NCI-H2227 (cell line): ENCODE data around the gene SAXO2.
"Not testable (repeated sequence)": the region's sequence is repeated elsewhere in the genome, so short reads cannot be mapped to it uniquely, and the experiment has no call there.

ENCODE experiments used
- DNase-seq: peaks from one replicate; lab custom pipeline; 2025; ENCODE audit not compliant: unreplicated experiment; lab: John Stamatoyannopoulos, UW

SAXO2 gene

DNA sequence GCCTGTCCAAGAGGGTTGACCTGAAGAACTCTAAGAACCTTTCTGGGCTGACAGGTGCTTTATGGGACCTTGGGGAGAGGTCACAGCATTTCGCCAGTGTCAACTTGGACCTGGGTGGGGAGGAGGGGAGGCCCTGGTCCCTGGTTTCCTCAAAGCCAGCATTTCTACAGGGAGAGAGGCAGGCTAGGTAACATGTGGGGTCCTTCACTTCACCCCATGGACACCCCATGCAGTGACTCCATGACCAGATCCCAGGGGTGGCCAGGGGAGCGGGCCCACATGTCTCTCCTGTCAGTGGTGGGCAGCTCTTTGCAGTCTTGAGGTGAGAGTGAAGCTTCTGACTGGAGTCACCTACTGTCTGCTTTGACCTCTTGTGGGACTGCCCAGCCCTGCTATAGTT, 50.8 kb downstream of the SAXO2 start:
- DNase-seq, result no peak

DNA sequence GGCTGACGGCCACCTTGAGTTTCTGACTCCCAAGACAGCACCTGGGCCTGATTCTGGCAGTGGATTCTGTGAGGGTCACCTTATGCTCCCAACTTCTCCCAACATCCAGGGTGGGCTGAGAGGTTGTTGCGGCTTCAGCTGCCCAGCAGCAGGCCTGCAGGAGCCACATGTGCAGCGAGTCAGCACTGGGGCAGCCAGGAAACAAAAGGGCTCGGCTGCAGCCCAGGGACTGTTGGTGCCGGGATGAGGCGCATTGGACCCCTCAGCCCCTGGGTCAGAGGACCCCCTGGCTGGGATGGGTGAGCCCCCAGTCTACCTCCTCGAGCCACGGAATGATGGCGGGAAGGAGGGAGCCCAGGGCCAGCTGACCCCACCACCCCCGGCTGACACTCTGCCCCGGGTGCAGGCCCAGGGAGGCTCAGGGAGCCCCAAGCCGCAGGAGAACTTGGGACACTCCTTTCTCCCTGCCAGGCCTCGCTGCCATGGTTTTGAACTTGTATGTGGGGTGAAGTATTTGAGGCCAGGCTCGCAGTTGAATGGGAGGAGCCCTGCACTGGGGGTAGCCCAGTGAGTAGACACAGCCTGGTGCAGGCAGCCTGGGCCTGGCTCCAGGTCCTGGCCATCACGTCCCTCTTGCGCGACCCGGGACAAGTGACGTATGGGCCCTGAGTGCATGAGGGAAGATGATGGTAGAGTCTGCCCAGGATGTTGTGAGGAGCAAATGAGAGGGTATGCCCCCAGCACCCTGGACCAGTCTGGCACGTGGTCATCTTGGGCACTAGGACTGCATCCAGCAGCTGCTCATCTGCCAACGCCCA, 51.5 kb downstream of the SAXO2 start:
- DNase-seq, result not testable (repeated sequence)

GRCh38 chr15:82314769-82315518, 52.3 kb downstream of the SAXO2 start:
- DNase-seq, result no peak

DNA sequence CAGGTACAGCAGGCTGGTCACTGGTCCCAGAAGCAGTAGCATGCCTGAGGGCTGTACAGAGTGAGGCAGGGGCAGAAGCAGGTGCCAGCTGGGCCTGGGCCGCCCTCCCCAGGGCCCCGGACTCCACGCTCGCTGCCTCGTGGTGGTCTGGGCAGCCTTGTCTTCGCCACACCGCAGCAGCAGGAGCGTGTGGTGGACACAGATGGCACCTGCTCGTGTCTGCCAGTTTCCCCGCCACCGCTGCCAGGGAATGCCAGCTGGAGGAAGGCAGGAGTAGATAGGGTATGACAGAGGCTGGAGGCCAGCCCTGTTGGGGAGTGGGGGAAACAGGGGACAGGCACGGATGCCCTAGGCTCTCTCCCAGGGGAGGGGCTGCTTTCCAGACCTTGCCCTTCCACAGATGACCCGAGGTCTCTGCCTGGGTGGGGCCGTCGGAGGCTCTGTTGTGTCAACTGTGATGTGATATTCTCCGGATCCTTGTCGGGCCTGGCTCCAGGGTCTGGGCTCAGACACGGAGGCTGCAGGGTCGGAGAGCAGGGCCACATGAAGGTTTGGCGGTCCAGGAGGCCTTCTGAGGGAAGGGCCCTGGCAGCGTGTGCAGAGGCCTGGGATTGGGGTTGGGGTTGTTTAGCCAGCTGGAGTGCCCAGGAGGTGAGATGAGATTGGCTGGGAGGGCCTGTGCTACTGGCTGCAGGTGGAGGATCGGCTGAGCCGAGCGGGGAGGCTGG, 53.1 kb downstream of the SAXO2 start:
- no peak for DNase-seq

GRCh38 chr15:82316247-82317090, 53.9 kb downstream of the SAXO2 start:
- not testable (repeated sequence) for DNase-seq

GRCh38 chr15:82317091-82317489, 54.5 kb downstream of the SAXO2 start:
- DNase-seq, result no peak

- not testable (repeated sequence) for DNase-seq
Observed at GRCh38 chr15:82317516-82317915, 54.9 kb downstream of the SAXO2 start.

- DNase-seq, result not testable (repeated sequence)
Observed at GRCh38 chr15:82318281-82318680, 55.7 kb downstream of the SAXO2 start.

DNA sequence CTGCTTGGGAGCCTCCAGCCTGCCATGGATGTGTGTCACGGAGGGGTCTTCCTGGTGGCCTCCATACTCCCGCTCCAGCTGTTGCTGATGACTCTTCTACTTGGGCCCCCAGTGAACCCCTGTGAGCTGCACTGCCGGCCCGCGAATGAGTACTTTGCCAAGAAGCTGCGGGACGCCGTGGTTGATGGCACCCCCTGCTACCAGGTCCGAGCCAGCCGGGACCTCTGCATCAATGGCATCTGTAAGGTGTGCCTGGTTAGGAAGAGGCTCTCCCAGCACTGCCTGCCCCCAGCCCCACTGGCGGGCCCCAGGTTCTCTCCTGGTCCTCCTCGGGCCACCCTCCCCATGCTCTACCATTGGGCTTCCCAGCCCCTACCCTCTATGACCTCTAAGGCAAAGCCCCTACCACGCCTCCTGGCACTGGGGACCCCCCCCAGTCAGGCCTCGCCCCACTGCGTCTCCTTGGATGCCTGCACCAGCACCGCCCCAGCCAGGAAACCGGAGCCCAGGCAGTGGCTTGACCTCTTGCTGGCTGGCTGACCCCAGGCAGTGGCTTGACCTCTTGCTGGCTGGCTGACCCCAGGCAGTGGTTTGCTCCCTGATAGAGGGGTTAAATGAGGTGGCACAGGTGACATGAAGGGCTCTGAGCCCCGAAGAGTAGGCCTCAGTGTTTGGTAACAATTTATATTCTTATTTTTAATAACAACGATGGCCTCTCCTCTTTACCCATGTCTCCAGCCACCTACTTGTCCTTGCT, 57.1 kb downstream of the SAXO2 start:
- DNase-seq, result not testable (repeated sequence)

GRCh38 chr15:82320861-82321260, 58.2 kb downstream of the SAXO2 start:
- DNase-seq, result not testable (repeated sequence)

DNA sequence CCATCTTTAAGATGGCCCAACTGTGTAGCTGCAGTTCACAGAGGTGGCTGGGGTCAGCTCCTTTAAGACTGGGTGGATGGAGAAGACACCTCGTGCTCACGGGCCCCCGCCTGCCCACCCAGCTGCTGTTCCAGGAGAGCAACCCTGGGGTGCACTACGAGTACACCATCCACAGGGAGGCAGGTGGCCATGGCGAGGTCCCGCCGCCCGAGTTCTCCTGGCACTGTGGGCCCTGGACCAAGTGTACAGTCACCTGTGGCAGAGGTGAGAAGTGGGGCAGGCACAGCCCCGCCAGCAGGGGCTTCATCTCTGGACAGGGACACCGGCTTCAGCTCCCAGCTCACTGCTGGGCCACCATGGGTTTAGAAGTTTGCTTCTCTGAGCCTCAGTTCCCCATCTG, 59.9 kb downstream of the SAXO2 start:
- DNase-seq, result not testable (repeated sequence)

GRCh38 chr15:82324831-82325230, 62.2 kb downstream of the SAXO2 start:
- DNase-seq, result not testable (repeated sequence)

- DNase-seq, result not testable (repeated sequence)
Observed at GRCh38 chr15:82325646-82326045, 63.0 kb downstream of the SAXO2 start.

GRCh38 chr15:82326896-82327295, 64.3 kb downstream of the SAXO2 start:
- DNase-seq, result not testable (repeated sequence)

- DNase-seq, result not testable (repeated sequence)
Observed at GRCh38 chr15:82327372-82327771, 64.8 kb downstream of the SAXO2 start.

DNA sequence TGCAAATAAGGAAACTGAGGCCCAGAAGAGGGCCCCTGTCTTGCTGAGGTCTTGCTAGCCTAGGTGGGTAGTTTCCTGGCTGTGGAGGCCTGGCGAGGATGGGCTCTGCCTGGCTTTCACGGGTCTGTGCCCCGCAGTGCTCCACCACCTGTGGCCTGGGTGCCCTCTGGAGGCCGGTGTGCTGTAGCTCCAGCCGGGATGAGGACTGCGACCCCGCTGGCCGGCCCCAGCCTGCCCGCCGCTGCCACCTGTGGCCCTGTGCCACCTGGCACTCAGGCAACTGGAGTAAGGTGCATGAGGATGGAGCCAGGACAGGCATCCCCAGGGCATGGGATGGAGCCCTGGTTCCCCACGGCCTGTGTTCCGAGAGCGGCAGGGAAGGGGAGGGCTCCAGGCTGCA, 66.4 kb downstream of the SAXO2 start:
- DNase-seq, result not testable (repeated sequence)

- not testable (repeated sequence) for DNase-seq
Observed at GRCh38 chr15:82330921-82331320, 68.3 kb downstream of the SAXO2 start.

DNA sequence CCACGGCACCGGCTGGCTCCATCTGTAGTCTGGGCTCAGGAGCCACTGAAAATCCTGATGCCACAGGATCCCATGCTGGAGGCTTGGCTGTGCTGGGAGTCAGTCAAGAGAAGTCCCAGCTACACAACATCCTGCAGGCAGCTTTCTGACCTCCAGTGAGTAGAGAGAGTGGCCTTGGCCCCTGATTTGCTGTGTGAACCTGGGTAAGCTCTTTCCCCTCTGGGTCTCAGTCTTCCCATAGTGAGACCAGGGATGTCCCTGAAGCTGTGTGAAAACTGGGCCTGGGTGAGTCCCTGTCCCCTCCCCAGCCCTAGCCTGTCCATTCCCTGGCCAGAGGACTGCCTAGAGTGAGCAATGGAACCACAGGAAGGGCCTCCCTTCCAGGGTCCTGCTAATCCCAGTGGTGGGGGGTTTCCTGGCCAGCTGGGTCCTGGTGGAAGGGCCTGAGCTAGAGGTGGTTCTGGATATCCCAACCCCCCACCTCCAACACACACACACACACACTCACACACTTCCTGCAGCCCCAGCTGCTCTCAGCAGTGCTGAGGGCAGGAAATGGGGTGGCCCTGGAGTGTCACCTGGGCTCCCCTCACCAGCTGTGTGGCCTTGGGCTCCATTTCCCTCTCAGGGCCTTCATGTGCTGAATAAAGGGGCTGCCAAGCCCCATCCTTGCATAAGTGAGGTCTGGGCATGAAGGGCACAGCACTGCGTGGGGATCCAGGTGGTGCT, 69.1 kb downstream of the SAXO2 start:
- not testable (repeated sequence) for DNase-seq
